GM21423 (cell line): ENCODE results near the gene INO80D.
"Not testable (repeated sequence)": the region's sequence is repeated elsewhere in the genome, so short reads cannot be mapped to it uniquely, and the experiment has no call there.

ENCODE experiments used
- ATAC-seq: cut with Tn5 transposase; IDR thresholded peaks from one replicate; pipeline ENCODE4 v1.9.1; 2021; ENCODE audit warnings: mild to moderate bottlenecking, moderate library complexity; ENCODE audit not compliant: unreplicated experiment

Gene INO80D

GRCh38 chr2:206085742-206086445, at the start of gene INO80D:
TSS of gene INO80D (minus strand) at chr2:206086174. CDS start at chr2:206063016, 23,158 bp downstream.
- peak; percentile 87 for ATAC-seq

GRCh38 chr2:206127656-206128055, 41.7 kb upstream of the INO80D start:
- no peak for ATAC-seq

GRCh38 chr2:206125901-206126300, 39.9 kb upstream of the INO80D start:
- no peak for ATAC-seq

- not testable (repeated sequence) for ATAC-seq
These were observed 36.6 kb upstream of the INO80D start for GRCh38 chr2:206122569-206122968.

GRCh38 chr2:206116278-206116677, 30.3 kb upstream of the INO80D start:
- ATAC-seq, result no peak

GRCh38 chr2:206115026-206115578, 29.1 kb upstream of the INO80D start:
- ATAC-seq, result no peak

- ATAC-seq, result no peak
These were observed 27.0 kb upstream of the INO80D start for GRCh38 chr2:206112846-206113547.

GRCh38 chr2:206112108-206112507, 26.1 kb upstream of the INO80D start:
- no peak for ATAC-seq

GRCh38 chr2:206108713-206109112, 22.7 kb upstream of the INO80D start:
- ATAC-seq, result no peak

GRCh38 chr2:206105541-206105940, 19.6 kb upstream of the INO80D start:
- ATAC-seq, result no peak

GRCh38 chr2:206105038-206105437, 19.1 kb upstream of the INO80D start:
- no peak for ATAC-seq

GRCh38 chr2:206098872-206099271, 12.9 kb upstream of the INO80D start:
- not testable (repeated sequence) for ATAC-seq

GRCh38 chr2:206098471-206098870, 12.5 kb upstream of the INO80D start:
- ATAC-seq, result no peak

GRCh38 chr2:206096876-206097275, 10.9 kb upstream of the INO80D start:
- ATAC-seq, result peak; percentile 60

GRCh38 chr2:206095536-206096332, 9.8 kb upstream of the INO80D start:
- ATAC-seq, result no peak

GRCh38 chr2:206092297-206092696, 6.3 kb upstream of the INO80D start:
- no peak for ATAC-seq

- no peak for ATAC-seq
These were observed 2.3 kb upstream of the INO80D start for GRCh38 chr2:206088248-206088647.

GRCh38 chr2:206086716-206087350, 859 bp upstream of the INO80D start:
- no peak for ATAC-seq

- peak; percentile 21 for ATAC-seq
These were observed 868 bp downstream of the INO80D start for GRCh38 chr2:206084870-206085741.

- no peak for ATAC-seq
These were observed 1.5 kb downstream of the INO80D start for GRCh38 chr2:206084439-206084869.
